Activated T-helper 1 cell treated with anti-CD3 and anti-CD28 coated beads, Interleukin-12 subunit alpha, Interleukin-12 subunit beta, Interleukin-2, Interleukin-4 antibody, amounts not matched to agents 30 ng/mL and 10 ng/mL and 1 ng/mL, durations not matched to agents 14 hours and 24 hours and 36 hours (primary cell): ENCODE data around the gene VSTM4. TPM values are rescaled to one million over a fixed set of nuclear protein-coding genes. Genes with fewer than 3 reads are reported as not detected.
A peak's percentile ranks its signal among the peaks of the same experiment; 100 is the strongest.

Experiments
- DNase-seq: peaks from one replicate; pipeline ENCODE4 v3.0.0; 2021; ENCODE audit warnings: low spot score
- H3K27ac Mint-ChIP-seq: one replicate; pipeline ENCODE4 v1.8.0; 2021; ENCODE audit warnings: mild to moderate bottlenecking, mixed read lengths
- H3K27me3 Mint-ChIP-seq: one replicate; pipeline ENCODE4 v1.8.0; 2022; ENCODE audit warnings: mild to moderate bottlenecking, moderate library complexity, mixed read lengths; ENCODE audit not compliant: insufficient read depth
- H3K36me3 Mint-ChIP-seq: one replicate; pipeline ENCODE4 v1.8.0; 2021; ENCODE audit warnings: low read depth, mixed read lengths
- H3K4me1 Mint-ChIP-seq: one replicate; pipeline ENCODE4 v1.8.0; 2021; ENCODE audit warnings: low read depth, mixed read lengths
- H3K4me3 Mint-ChIP-seq: one replicate; pipeline ENCODE4 v1.8.0; 2021; ENCODE audit warnings: mild to moderate bottlenecking, moderate library complexity, mixed read lengths
- H3K9me3 Mint-ChIP-seq: one replicate; pipeline ENCODE4 v1.8.0; 2021; ENCODE audit warnings: mixed read lengths
- intact Hi-C: fragments of 100-400 bp; cut with micrococcal nuclease; formaldehyde crosslinking; loops from one replicate; pipeline ENCODE4 v1.15.1; 2024
- total RNA-seq: library from RNA; stranded (reverse); gene quantifications from 2 replicates; pipeline ENCODE4 v1.2.3, GENCODE V29; 2022

VSTM4 gene
- total RNA-seq, 1 donor from 2014 or later = 0.23 TPM

GRCh38 chr10:49120911-49121310, 5.6 kb upstream of the VSTM4 start:
- no peak overlapping the region for H3K27ac Mint-ChIP-seq
- H3K9me3 Mint-ChIP-seq = no peaks in the 10 kb centered on the region
- H3K4me3 Mint-ChIP-seq = no peak overlapping the region
- H3K27me3 Mint-ChIP-seq = peaks cover 28% of the 10 kb centered on the region
- no peak for DNase-seq
- no peaks in the 10 kb centered on the region for H3K36me3 Mint-ChIP-seq
- peaks cover 6% of the 10 kb centered on the region for H3K4me1 Mint-ChIP-seq
- intact Hi-C loops = no loop called here

GRCh38 chr10:49119746-49120145, 4.4 kb upstream of the VSTM4 start:
- Mint-ChIP-seq H3K9me3 (no peaks in the 10 kb centered on the region), H3K27me3 (peaks cover 34% of the 10 kb centered on the region), H3K4me1 (peaks cover 7% of the 10 kb centered on the region), H3K4me3 (no peak overlapping the region), H3K36me3 (no peaks in the 10 kb centered on the region), H3K27ac (no peak overlapping the region)
- intact Hi-C loops = no loop called here
- no peak for DNase-seq

GRCh38 chr10:49118430-49119074, 3.2 kb upstream of the VSTM4 start:
- intact Hi-C loops = no loop called here
- Mint-ChIP-seq H3K27ac (no peak overlapping the region), H3K4me1 (peaks cover 7% of the 10 kb centered on the region), H3K27me3 (peaks cover 42% of the 10 kb centered on the region), H3K36me3 (no peaks in the 10 kb centered on the region), H3K9me3 (no peaks in the 10 kb centered on the region), H3K4me3 (no peak overlapping the region)
- DNase-seq = no peak

GRCh38 chr10:49117376-49118070, 2.2 kb upstream of the VSTM4 start:
- Mint-ChIP-seq H3K4me3 (no peak overlapping the region), H3K4me1 (peaks cover 7% of the 10 kb centered on the region), H3K27me3 (peaks cover 36% of the 10 kb centered on the region), H3K27ac (no peak overlapping the region), H3K9me3 (no peaks in the 10 kb centered on the region), H3K36me3 (no peaks in the 10 kb centered on the region)
- no peak for DNase-seq
- intact Hi-C loops = no loop called here

GRCh38 chr10:49116509-49117375, 1.4 kb upstream of the VSTM4 start:
- peaks cover 7% of the 10 kb centered on the region for H3K4me1 Mint-ChIP-seq
- no peak for DNase-seq
- peaks cover 36% of the 10 kb centered on the region for H3K27me3 Mint-ChIP-seq
- H3K36me3 Mint-ChIP-seq = no peaks in the 10 kb centered on the region
- no peaks in the 10 kb centered on the region for H3K9me3 Mint-ChIP-seq
- no peak overlapping the region for H3K4me3 Mint-ChIP-seq
- H3K27ac Mint-ChIP-seq = no peak overlapping the region
- intact Hi-C loops = no loop called here

GRCh38 chr10:49115796-49116508, 630 bp upstream of the VSTM4 start:
- Mint-ChIP-seq H3K36me3 (no peaks in the 10 kb centered on the region), H3K4me3 (no peak overlapping the region), H3K27me3 (peaks cover 41% of the 10 kb centered on the region), H3K9me3 (no peaks in the 10 kb centered on the region), H3K4me1 (peaks cover 7% of the 10 kb centered on the region), H3K27ac (no peak overlapping the region)
- no peak for DNase-seq
- intact Hi-C loops = no loop called here

GRCh38 chr10:49114718-49115014, 656 bp downstream of the VSTM4 start:
- H3K27ac Mint-ChIP-seq = no peak overlapping the region
- no peaks in the 10 kb centered on the region for H3K9me3 Mint-ChIP-seq
- no peaks in the 10 kb centered on the region for H3K36me3 Mint-ChIP-seq
- H3K4me1 Mint-ChIP-seq = peaks cover 7% of the 10 kb centered on the region
- H3K27me3 Mint-ChIP-seq = peaks cover 37% of the 10 kb centered on the region
- intact Hi-C loops = no loop called here
- no peak for DNase-seq
- peak overlapping the region; percentile 30 for H3K4me3 Mint-ChIP-seq

GRCh38 chr10:49113741-49114141, 1.6 kb downstream of the VSTM4 start:
- Mint-ChIP-seq H3K36me3 (no peaks in the 10 kb centered on the region), H3K4me3 (no peak overlapping the region), H3K27ac (no peak overlapping the region), H3K4me1 (peaks cover 7% of the 10 kb centered on the region), H3K9me3 (no peaks in the 10 kb centered on the region), H3K27me3 (peaks cover 35% of the 10 kb centered on the region)
- no peak for DNase-seq
- intact Hi-C loops = no loop called here

GRCh38 chr10:49112851-49113250, 2.5 kb downstream of the VSTM4 start:
- H3K4me3 Mint-ChIP-seq = no peak overlapping the region

GRCh38 chr10:49112098-49112497, 3.2 kb downstream of the VSTM4 start:
- H3K4me3 Mint-ChIP-seq = no peak overlapping the region
- no peak overlapping the region for H3K27ac Mint-ChIP-seq
- intact Hi-C loops = no loop called here
- DNase-seq = no peak
- no peaks in the 10 kb centered on the region for H3K9me3 Mint-ChIP-seq
- H3K27me3 Mint-ChIP-seq = peaks cover 23% of the 10 kb centered on the region
- peaks cover 7% of the 10 kb centered on the region for H3K4me1 Mint-ChIP-seq
- H3K36me3 Mint-ChIP-seq = no peaks in the 10 kb centered on the region

More at GRCh38 chr10:49112851-49113250, 2.5 kb downstream of the VSTM4 start:
- intact Hi-C loops = no loop called here
- Mint-ChIP-seq H3K4me1 (peaks cover 7% of the 10 kb centered on the region), H3K27ac (no peak overlapping the region), H3K9me3 (no peaks in the 10 kb centered on the region), H3K36me3 (no peaks in the 10 kb centered on the region), H3K27me3 (peaks cover 27% of the 10 kb centered on the region)
- DNase-seq = no peak

- Mint-ChIP-seq H3K9me3 (no peaks in the 10 kb centered on the region), H3K4me1 (peaks cover 5% of the 10 kb centered on the region), H3K4me3 (no peak overlapping the region), H3K36me3 (no peaks in the 10 kb centered on the region), H3K27me3 (peaks cover 22% of the 10 kb centered on the region), H3K27ac (no peak overlapping the region)
- intact Hi-C loops = no loop called here
- DNase-seq = no peak
These were observed 4.0 kb downstream of the VSTM4 start for GRCh38 chr10:49111320-49111698.

- H3K9me3 Mint-ChIP-seq = no peaks in the 10 kb centered on the region
- no peaks in the 10 kb centered on the region for H3K36me3 Mint-ChIP-seq
- no peaks in the 10 kb centered on the region for H3K4me1 Mint-ChIP-seq
- no peak overlapping the region for H3K27ac Mint-ChIP-seq
- peaks cover 17% of the 10 kb centered on the region for H3K27me3 Mint-ChIP-seq
- no peak for DNase-seq
- no peak overlapping the region for H3K4me3 Mint-ChIP-seq
- intact Hi-C loops = no loop called here
These were observed 4.5 kb downstream of the VSTM4 start for GRCh38 chr10:49110684-49111319.
